Testis (tissue), 3 donors: ENCODE results near the gene MEPCE. TPM values are rescaled to one million over a fixed set of nuclear protein-coding genes. Genes with fewer than 3 reads are reported as not detected.

Experiments used
- DNase-seq: peaks from one replicate; pipeline ENCODE4 v3.0.0-alpha.2; 2019
- H3K27ac ChIP-seq, 2 donors: fragments of 200-600 bp; sonication (generic); one replicate each; pipeline ENCODE4 v1.5.1; 2019
- H3K27me3 ChIP-seq: fragments of 200-600 bp; sonication (generic); one replicate; pipeline ENCODE4 v1.5.1; 2019
- H3K36me3 ChIP-seq: fragments of 200-600 bp; sonication (generic); one replicate; pipeline ENCODE4 v1.5.1; 2017; ENCODE audit warnings: low read depth; ENCODE audit errors: missing control alignments
- H3K4me1 ChIP-seq: fragments of 200-600 bp; sonication (generic); one replicate; pipeline ENCODE4 v1.5.1; 2019
- H3K4me3 ChIP-seq, 2 donors: fragments of 200-600 bp; sonication (generic); one replicate each; pipeline ENCODE4 v1.5.1; 2017 to 2019
- H3K9me3 ChIP-seq: fragments of 200-600 bp; sonication (generic); one replicate; pipeline ENCODE4 v1.5.1; 2017
- POLR2A ChIP-seq: fragments of 450-650 bp; IDR thresholded peaks from one replicate; pipeline ENCODE4 v1.6.1; 2017; ENCODE audit warnings: antibody characterized with exemption, mild to moderate bottlenecking, moderate library complexity
- WGBS, 2 donors: methylation state at CpG; one replicate each; pipeline ENCODE4 v1.1.5; 2018; 5-methylcytosine and 5-hydroxymethylcytosine counted together
- intact Hi-C: fragments of 100-400 bp; cut with DNase I; formaldehyde crosslinking; loops from one replicate; pipeline ENCODE4 v1.15.1; 2023; ENCODE audit warnings: low total_unique reads
- polyA plus RNA-seq: library from polyadenylated mRNA; stranded (reverse); fragments of 350-450 nt; fragmentation: Illumina TruSeq; extraction: RNeasy Lipid Tissue Mini Kit (QIAGEN cat#74804); gene quantifications from one replicate; pipeline ENCODE4 v1.2.3, GENCODE V29; 2014; ENCODE audit warnings: low read depth, low replicate concordance; ENCODE audit not compliant: insufficient read depth
- total RNA-seq, 2 donors: library from RNA; depleted of rRNA; stranded (reverse); fragments of >200 nt; gene quantifications; one replicate each; pipeline ENCODE4 v1.2.3, GENCODE V29; 2016
- TF ChIP-seq, protein P1 (sequence below), 3 experiments: fragments of 450-650 bp in 2 of 3; fragments of 200-600 bp in 1 of 3; sonication (generic) in 1 of 3; IDR thresholded peaks; one replicate each; pipeline ENCODE4 v1.5.1; 2016 to 2019; ENCODE audit warnings: antibody characterized with exemption in 3 of 3, mild to moderate bottlenecking in 2 of 3, moderate library complexity in 1 of 3

MEPCE gene
- total and polyA plus RNA-seq, 3 donors from 2014 or later, result 74.6 to 182 (median 89.3) TPM

GRCh38 chr7:100384628-100385294 lies 44.9 kb upstream of the MEPCE start:
- no peaks in the 10 kb centered on the region for H3K36me3 ChIP-seq
- peaks cover 10% of the 10 kb centered on the region for H3K4me1 ChIP-seq
- H3K27me3 ChIP-seq, result no peaks in the 10 kb centered on the region
- DNase-seq, result no peak
- H3K4me3 ChIP-seq, result no peak overlapping the region
- H3K27ac ChIP-seq, result no peak overlapping the region
- intact Hi-C loops, result no loop called here
- no peak for TF ChIP-seq POLR2A
- TF ChIP-seq, protein P1, sequence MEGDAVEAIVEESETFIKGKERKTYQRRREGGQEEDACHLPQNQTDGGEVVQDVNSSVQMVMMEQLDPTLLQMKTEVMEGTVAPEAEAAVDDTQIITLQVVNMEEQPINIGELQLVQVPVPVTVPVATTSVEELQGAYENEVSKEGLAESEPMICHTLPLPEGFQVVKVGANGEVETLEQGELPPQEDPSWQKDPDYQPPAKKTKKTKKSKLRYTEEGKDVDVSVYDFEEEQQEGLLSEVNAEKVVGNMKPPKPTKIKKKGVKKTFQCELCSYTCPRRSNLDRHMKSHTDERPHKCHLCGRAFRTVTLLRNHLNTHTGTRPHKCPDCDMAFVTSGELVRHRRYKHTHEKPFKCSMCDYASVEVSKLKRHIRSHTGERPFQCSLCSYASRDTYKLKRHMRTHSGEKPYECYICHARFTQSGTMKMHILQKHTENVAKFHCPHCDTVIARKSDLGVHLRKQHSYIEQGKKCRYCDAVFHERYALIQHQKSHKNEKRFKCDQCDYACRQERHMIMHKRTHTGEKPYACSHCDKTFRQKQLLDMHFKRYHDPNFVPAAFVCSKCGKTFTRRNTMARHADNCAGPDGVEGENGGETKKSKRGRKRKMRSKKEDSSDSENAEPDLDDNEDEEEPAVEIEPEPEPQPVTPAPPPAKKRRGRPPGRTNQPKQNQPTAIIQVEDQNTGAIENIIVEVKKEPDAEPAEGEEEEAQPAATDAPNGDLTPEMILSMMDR (IDR thresholded peaks at IDR 0.05), result no peak
- WGBS, 2 donors, result 75 to 77% methylated on average over 6 of the region's 6 CpGs
- no peaks in the 10 kb centered on the region for H3K9me3 ChIP-seq

- TF ChIP-seq, protein P1 (IDR thresholded peaks at IDR 0.05), result no peak
- TF ChIP-seq POLR2A, result no peak
- no peak for DNase-seq
- Histone ChIP-seq H3K27me3 (no peaks in the 10 kb centered on the region), H3K9me3 (no peaks in the 10 kb centered on the region), H3K4me3 (no peak overlapping the region), H3K4me1 (peaks cover 17% of the 10 kb centered on the region), H3K27ac (no peak overlapping the region), H3K36me3 (no peaks in the 10 kb centered on the region)
- intact Hi-C loops, result no loop called here
- 36 to 53% methylated on average over 5 of the region's 5 CpGs for WGBS, 2 donors
Observed at GRCh38 chr7:100386940-100387339, 42.7 kb upstream of the MEPCE start.

- Histone ChIP-seq H3K4me1 (peaks cover 17% of the 10 kb centered on the region), H3K36me3 (no peaks in the 10 kb centered on the region), H3K27ac (no peak overlapping the region), H3K27me3 (no peaks in the 10 kb centered on the region), H3K9me3 (no peaks in the 10 kb centered on the region), H3K4me3 (no peak overlapping the region)
- intact Hi-C loops, result no loop called here
- no peak for TF ChIP-seq POLR2A
- TF ChIP-seq, protein P1 (IDR thresholded peaks at IDR 0.05), result no peak
- DNase-seq, result no peak
- WGBS, 2 donors, result 76 to 80% methylated on average over 2 of the region's 2 CpGs
Observed at GRCh38 chr7:100387695-100388094, 41.9 kb upstream of the MEPCE start.

GRCh38 chr7:100389437-100390088 lies 40.1 kb upstream of the MEPCE start:
- H3K4me1 ChIP-seq, result peaks cover 17% of the 10 kb centered on the region
- no peaks in the 10 kb centered on the region for H3K9me3 ChIP-seq
- H3K4me3 ChIP-seq, result no peak overlapping the region
- intact Hi-C loops, result no loop called here
- DNase-seq, result no peak
- WGBS, 2 donors, result 62 to 76% methylated on average over 7 to 9 of the region's 9 CpGs
- H3K27ac ChIP-seq, result no peak overlapping the region
- TF ChIP-seq, protein P1 (IDR thresholded peaks at IDR 0.05), result no peak
- TF ChIP-seq POLR2A, result no peak
- no peaks in the 10 kb centered on the region for H3K27me3 ChIP-seq
- no peaks in the 10 kb centered on the region for H3K36me3 ChIP-seq
